SK-N-SH (cell line): ENCODE data around the gene MIPEP. TPM values are rescaled to one million over a fixed set of nuclear protein-coding genes. Genes with fewer than 3 reads are reported as not detected.

Experiments used
- CTCF ChIA-PET: fragments of 300-600, 350-600 bp; formaldehyde crosslinking; extraction: SDS; loops from one replicate; lab custom pipeline; 2021; lab: Yijun Ruan, JAX
- POLR2A ChIA-PET: fragments of 350-600 bp; sonication (Branson Sonifier 250); formaldehyde crosslinking; extraction: SDS; loops from one replicate; lab custom pipeline; 2020; ENCODE audit warnings: antibody characterized with exemption, inconsistent platforms; lab: Yijun Ruan, JAX
- DNase-seq: peaks from one replicate; pipeline ENCODE4 v3.0.0; 2012
- H2AFZ ChIP-seq: fragments of 200-600 bp; sonication (generic); 2 replicates; pipeline ENCODE4 v1.8.1; 2016; ENCODE audit warnings: antibody characterized with exemption, mild to moderate bottlenecking, low read depth
- H3F3A ChIP-seq: fragments of 200-600 bp; sonication (generic); replicated peaks from 2 replicates; pipeline ENCODE3; 2016; ENCODE audit warnings: antibody characterized with exemption, mild to moderate bottlenecking; ENCODE audit not compliant: insufficient read depth
- H3K27ac ChIP-seq, 2 experiments: fragments of 200-500 bp in 1 of 2; fragments of 200-600 bp in 1 of 2; sonication (Bioruptor generic) in 1 of 2; sonication (generic), shearing (Covaris generic) in 1 of 2; 2 replicates each; pipeline versions ENCODE4 v1.5.1 to v1.6.1; 2014 to 2016; ENCODE audit warnings: low read depth in 2 of 2, inconsistent platforms in 1 of 2, low read length in 1 of 2, mild to moderate bottlenecking in 1 of 2, mixed read lengths in 1 of 2
- H3K27me3 ChIP-seq: fragments of 200-600 bp; sonication (generic), shearing (Covaris generic); 2 replicates; pipeline ENCODE4 v1.6.1; 2016; ENCODE audit warnings: mixed run types; ENCODE audit not compliant: insufficient read depth
- H3K36me3 ChIP-seq, 2 experiments: fragments of 200-500 bp in 1 of 2; fragments of 200-600 bp in 1 of 2; sonication (Bioruptor generic) in 1 of 2; sonication (generic) in 1 of 2; replicated peaks in 1 of 2; 2 replicates each; pipeline versions ENCODE3 to v1.5.1; 2014 to 2016; ENCODE audit warnings: low read length in 1 of 2, mild to moderate bottlenecking in 1 of 2; ENCODE audit not compliant: insufficient read depth in 2 of 2, control insufficient read depth in 1 of 2
- H3K4me1 ChIP-seq, 2 experiments: fragments of 200-500 bp in 1 of 2; fragments of 200-600 bp in 1 of 2; sonication (Bioruptor generic) in 1 of 2; sonication (generic), shearing (Covaris generic) in 1 of 2; 2 replicates each; pipeline versions ENCODE4 v1.5.1 to v1.6.1; 2014 to 2016; ENCODE audit warnings: low read depth in 1 of 2, low read length in 1 of 2, mixed run types in 1 of 2; ENCODE audit not compliant: insufficient read depth in 2 of 2, control insufficient read depth in 1 of 2
- H3K4me2 ChIP-seq: fragments of 200-600 bp; sonication (generic), shearing (Covaris generic); 2 replicates; pipeline ENCODE4 v1.6.1; 2017; ENCODE audit warnings: mixed run types
- H3K4me3 ChIP-seq, 2 experiments: fragments of 200-500 bp in 1 of 2; fragments of 200-600 bp in 1 of 2; sonication (Bioruptor generic) in 1 of 2; sonication (generic), shearing (Covaris generic) in 1 of 2; 2 replicates each; pipeline versions ENCODE4 v1.5.1 to v1.8.1; 2014 to 2016; ENCODE audit warnings: low read depth in 2 of 2, inconsistent platforms in 1 of 2, low read length in 1 of 2, mild to moderate bottlenecking in 1 of 2, mixed read lengths in 1 of 2, moderate library complexity in 1 of 2
- H3K79me2 ChIP-seq: fragments of 200-600 bp; sonication (generic); 2 replicates; pipeline ENCODE4 v1.8.1; 2017; ENCODE audit warnings: mild to moderate bottlenecking; ENCODE audit not compliant: insufficient read depth
- H3K9ac ChIP-seq: fragments of 200-600 bp; sonication (generic); 2 replicates; pipeline ENCODE4 v1.6.1; 2017; ENCODE audit warnings: mixed run types
- H3K9me2 ChIP-seq: fragments of 200-600 bp; sonication (generic); 2 replicates; pipeline ENCODE4 v1.6.1; 2017; ENCODE audit warnings: mixed run types
- H3K9me3 ChIP-seq: fragments of 200-600 bp; sonication (generic); 2 replicates; pipeline ENCODE4 v1.6.1; 2017; ENCODE audit warnings: mixed run types, mild to moderate bottlenecking, moderate library complexity
- H4K20me1 ChIP-seq: fragments of 200-600 bp; sonication (generic); 2 replicates; pipeline ENCODE4 v1.6.1; 2017; ENCODE audit warnings: mild to moderate bottlenecking, mixed run types; ENCODE audit not compliant: insufficient read depth
- ELF1 ChIP-seq: IDR thresholded peaks from 2 replicates; pipeline ENCODE4 v1.4.0; 2012
- EP300 ChIP-seq, 2 experiments: IDR thresholded peaks; 2 replicates each; pipeline versions ENCODE4 v1.4.0 to v1.6.1; 2012; ENCODE audit warnings: borderline replicate concordance in 1 of 2, low read depth in 1 of 2, low read length in 1 of 2
- FOXM1 ChIP-seq: IDR thresholded peaks from 2 replicates; pipeline ENCODE4 v1.4.0; 2012; ENCODE audit warnings: low read depth, mild to moderate bottlenecking
- GATA2 ChIP-seq: sonication (generic); formaldehyde crosslinking; IDR thresholded peaks from 2 replicates; pipeline ENCODE4 v1.5.0; 2020; ENCODE audit warnings: mild to moderate bottlenecking, missing genetic modification reagents
- IRF3 ChIP-seq: fragments of 150-350 bp; IDR thresholded peaks from 2 replicates; pipeline ENCODE4 v1.6.1; 2016; ENCODE audit warnings: mild to moderate bottlenecking, low read depth, low read length
- MXI1 ChIP-seq: IDR thresholded peaks from 2 replicates; pipeline ENCODE4 v1.6.1; 2012; ENCODE audit warnings: mild to moderate bottlenecking, low read depth, low read length, improper control_type of control experiment
- NFIC ChIP-seq: IDR thresholded peaks from 2 replicates; pipeline ENCODE4 v1.4.0; 2012; ENCODE audit warnings: borderline replicate concordance
- NRF1 ChIP-seq: IDR thresholded peaks from 2 replicates; pipeline ENCODE4 v1.6.1; 2012; ENCODE audit warnings: low read depth, mild to moderate bottlenecking, low read length
- POLR2AphosphoS5 ChIP-seq: IDR thresholded peaks from 2 replicates; pipeline ENCODE4 v1.6.1; 2012; ENCODE audit warnings: low read depth, low read length
- RAD21 ChIP-seq: IDR thresholded peaks from 2 replicates; pipeline ENCODE4 v1.6.1; 2012; ENCODE audit warnings: mild to moderate bottlenecking, low read length
- RCOR1 ChIP-seq: fragments of 150-350 bp; IDR thresholded peaks from 2 replicates; pipeline ENCODE4 v1.6.1; 2017; ENCODE audit warnings: antibody characterized with exemption, low read length
- RXRA ChIP-seq: IDR thresholded peaks from 2 replicates; pipeline ENCODE4 v1.4.0; 2012; ENCODE audit warnings: low read depth, mild to moderate bottlenecking, borderline replicate concordance
- SIN3A ChIP-seq: IDR thresholded peaks from 2 replicates; pipeline ENCODE4 v1.6.1; 2012; ENCODE audit warnings: low read depth, mild to moderate bottlenecking, low read length, moderate library complexity, borderline replicate concordance
- USF2 ChIP-seq: fragments of 150-350 bp; IDR thresholded peaks from 2 replicates; pipeline ENCODE4 v1.6.1; 2017; ENCODE audit warnings: antibody characterized with exemption, low read length, low read depth, borderline replicate concordance
- WGBS: methylation state at CpG from one replicate; pipeline ENCODE4 v1.1.6; 2017; ENCODE audit warnings: low lambda C conversion rate; 5-methylcytosine and 5-hydroxymethylcytosine counted together
- polyA plus RNA-seq, 3 experiments: library from polyadenylated mRNA; depleted of rRNA; stranded (reverse); fragments of >200 nt; gene quantifications; 2 replicates each; pipeline ENCODE4 v1.2.3, GENCODE V29; 2012
- TF ChIP-seq, protein P1 (sequence below): fragments of 200-600 bp; sonication (generic); IDR thresholded peaks from 2 replicates; pipeline ENCODE4 v1.6.1; 2017; ENCODE audit warnings: antibody characterized with exemption, mild to moderate bottlenecking, moderate library complexity
- TF ChIP-seq, protein P2 (sequence below): IDR thresholded peaks from 2 replicates; pipeline ENCODE4 v1.4.0; 2012; ENCODE audit warnings: low read depth, borderline replicate concordance

The MIPEP gene
- polyA plus RNA-seq, 1 of the 3 experiments (the other 2 are of a cell fraction) = 12.7 TPM

- Histone ChIP-seq H3K9me3 (no peaks in the 10 kb centered on the region), H3F3A (no peaks in the 10 kb centered on the region), H3K4me1 (peaks cover 0 to 9% of the 10 kb centered on the region in 2 experiments; a peak in 1 of 4 replicates), H4K20me1 (no peaks in the 10 kb centered on the region), H3K4me2 (no peak overlapping the region), H3K36me3 (no peaks in the 10 kb centered on the region), H3K9me2 (no peaks in the 10 kb centered on the region), H3K79me2 (no peaks in the 10 kb centered on the region), H3K27me3 (no peaks in the 10 kb centered on the region), H3K9ac (no peak overlapping the region), H3K4me3 (no peak overlapping the region), H3K27ac (no peak overlapping the region), H2AFZ (no peak overlapping the region)
- 85% methylated on average over 2 of the region's 2 CpGs for WGBS
- no peak for TF ChIP-seq RXRA
- TF ChIP-seq NRF1 = no peak
- TF ChIP-seq RAD21 = no peak
- no peak for TF ChIP-seq NFIC
- ChIA-PET POLR2A (no interaction called here), CTCF (no interaction called here)
- no peak for DNase-seq
These were observed 117.6 kb downstream of the MIPEP start for GRCh38 chr13:23771552-23771951.

DNA sequence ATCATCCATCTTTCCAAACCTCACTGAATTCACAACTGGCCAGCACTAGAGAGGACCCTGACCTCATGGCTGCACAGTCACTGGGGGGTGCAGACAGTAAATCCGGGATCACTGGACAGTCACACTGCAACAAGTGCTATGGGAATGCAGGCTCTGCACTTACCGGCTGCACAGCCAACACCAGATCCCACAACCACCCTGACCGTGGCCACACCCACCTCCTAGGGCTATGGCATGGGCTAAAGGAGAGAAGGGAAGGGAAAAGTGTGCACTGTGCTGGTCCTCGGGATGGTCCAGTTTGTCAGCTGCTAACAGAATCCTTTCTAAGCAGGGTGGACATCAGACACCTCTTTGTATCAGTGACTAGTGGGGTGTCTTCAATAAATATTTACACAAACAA, 118.2 kb downstream of the MIPEP start:
- CTCF ChIA-PET = no interaction called here
- Histone ChIP-seq H4K20me1 (no peaks in the 10 kb centered on the region), H3K9ac (no peak overlapping the region), H3K4me2 (no peak overlapping the region), H3K27ac (no peak overlapping the region), H3K36me3 (no peaks in the 10 kb centered on the region), H3K9me2 (no peaks in the 10 kb centered on the region), H3K4me1 (peaks cover 0 to 9% of the 10 kb centered on the region in 2 experiments; a peak in 1 of 4 replicates), H3K27me3 (no peaks in the 10 kb centered on the region), H3K9me3 (no peaks in the 10 kb centered on the region), H2AFZ (no peak overlapping the region), H3F3A (no peaks in the 10 kb centered on the region), H3K4me3 (no peak overlapping the region), H3K79me2 (no peaks in the 10 kb centered on the region)
- no peak for DNase-seq
- 91% methylated on average over 4 of the region's 4 CpGs for WGBS
- TF ChIP-seq, protein P1, sequence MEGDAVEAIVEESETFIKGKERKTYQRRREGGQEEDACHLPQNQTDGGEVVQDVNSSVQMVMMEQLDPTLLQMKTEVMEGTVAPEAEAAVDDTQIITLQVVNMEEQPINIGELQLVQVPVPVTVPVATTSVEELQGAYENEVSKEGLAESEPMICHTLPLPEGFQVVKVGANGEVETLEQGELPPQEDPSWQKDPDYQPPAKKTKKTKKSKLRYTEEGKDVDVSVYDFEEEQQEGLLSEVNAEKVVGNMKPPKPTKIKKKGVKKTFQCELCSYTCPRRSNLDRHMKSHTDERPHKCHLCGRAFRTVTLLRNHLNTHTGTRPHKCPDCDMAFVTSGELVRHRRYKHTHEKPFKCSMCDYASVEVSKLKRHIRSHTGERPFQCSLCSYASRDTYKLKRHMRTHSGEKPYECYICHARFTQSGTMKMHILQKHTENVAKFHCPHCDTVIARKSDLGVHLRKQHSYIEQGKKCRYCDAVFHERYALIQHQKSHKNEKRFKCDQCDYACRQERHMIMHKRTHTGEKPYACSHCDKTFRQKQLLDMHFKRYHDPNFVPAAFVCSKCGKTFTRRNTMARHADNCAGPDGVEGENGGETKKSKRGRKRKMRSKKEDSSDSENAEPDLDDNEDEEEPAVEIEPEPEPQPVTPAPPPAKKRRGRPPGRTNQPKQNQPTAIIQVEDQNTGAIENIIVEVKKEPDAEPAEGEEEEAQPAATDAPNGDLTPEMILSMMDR = no peak
- TF ChIP-seq MXI1 = no peak
- no peak for TF ChIP-seq POLR2AphosphoS5
- no peak for TF ChIP-seq FOXM1
- TF ChIP-seq USF2 = no peak
- TF ChIP-seq SIN3A = no peak
- TF ChIP-seq NRF1 = no peak
- no peak for TF ChIP-seq ELF1
- TF ChIP-seq RAD21 = no peak
- TF ChIP-seq GATA2 (CRISPR knock-in tag) = no peak
- TF ChIP-seq IRF3 = no peak
- TF ChIP-seq, protein P2, sequence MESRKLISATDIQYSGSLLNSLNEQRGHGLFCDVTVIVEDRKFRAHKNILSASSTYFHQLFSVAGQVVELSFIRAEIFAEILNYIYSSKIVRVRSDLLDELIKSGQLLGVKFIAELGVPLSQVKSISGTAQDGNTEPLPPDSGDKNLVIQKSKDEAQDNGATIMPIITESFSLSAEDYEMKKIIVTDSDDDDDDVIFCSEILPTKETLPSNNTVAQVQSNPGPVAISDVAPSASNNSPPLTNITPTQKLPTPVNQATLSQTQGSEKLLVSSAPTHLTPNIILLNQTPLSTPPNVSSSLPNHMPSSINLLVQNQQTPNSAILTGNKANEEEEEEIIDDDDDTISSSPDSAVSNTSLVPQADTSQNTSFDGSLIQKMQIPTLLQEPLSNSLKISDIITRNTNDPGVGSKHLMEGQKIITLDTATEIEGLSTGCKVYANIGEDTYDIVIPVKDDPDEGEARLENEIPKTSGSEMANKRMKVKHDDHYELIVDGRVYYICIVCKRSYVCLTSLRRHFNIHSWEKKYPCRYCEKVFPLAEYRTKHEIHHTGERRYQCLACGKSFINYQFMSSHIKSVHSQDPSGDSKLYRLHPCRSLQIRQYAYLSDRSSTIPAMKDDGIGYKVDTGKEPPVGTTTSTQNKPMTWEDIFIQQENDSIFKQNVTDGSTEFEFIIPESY = no peak
- TF ChIP-seq EP300 (IDR thresholded peaks at IDR 0.05; ENCODE audit: borderline replicate concordance in 1 of 2, low read depth in 1 of 2, low read length in 1 of 2) = no peak
- no peak for TF ChIP-seq RCOR1
- POLR2A ChIA-PET = no interaction called here
